ENCODE results near the gene RIT2. TPM values are rescaled to one million over a fixed set of nuclear protein-coding genes. Genes with fewer than 3 reads are reported as not detected.

The RIT2 gene
- total RNA-seq, 2 experiments from 2014 or later = not detected

DNA sequence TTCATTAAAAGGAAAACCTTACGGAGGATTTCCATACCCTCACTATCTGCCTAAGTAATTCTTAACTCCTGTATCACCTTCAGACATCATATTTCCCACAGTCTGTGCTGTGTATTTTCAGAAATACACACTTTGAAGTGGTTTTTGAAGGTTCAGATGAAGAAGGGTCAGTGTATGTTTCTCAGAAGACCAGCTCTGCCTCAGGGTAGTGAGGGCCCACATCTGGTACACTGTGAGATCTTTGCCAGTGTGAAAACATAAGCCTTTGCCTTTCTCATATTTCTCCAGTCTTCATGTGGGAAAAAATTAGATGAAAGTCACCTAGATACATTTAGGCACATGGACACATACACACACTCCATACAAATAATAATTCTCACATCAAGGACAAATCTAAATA lies 408.4 kb downstream of the RIT2 start:
- Mint-ChIP-seq H3K27me3 (no peaks in the 10 kb centered on the region), H3K4me3 (no peak overlapping the region), H3K36me3 (ENCODE audit: low read depth) (no peaks in the 10 kb centered on the region), H3K9me3 (peaks cover 6% of the 10 kb centered on the region), H3K4me1 (ENCODE audit: low read depth) (no peaks in the 10 kb centered on the region), H3K27ac (no peak overlapping the region)
- DNase-seq (no peak), ATAC-seq (no peak)
- intact Hi-C loops (cut with micrococcal nuclease) = no loop called here
- TF ChIP-seq, protein P1, sequence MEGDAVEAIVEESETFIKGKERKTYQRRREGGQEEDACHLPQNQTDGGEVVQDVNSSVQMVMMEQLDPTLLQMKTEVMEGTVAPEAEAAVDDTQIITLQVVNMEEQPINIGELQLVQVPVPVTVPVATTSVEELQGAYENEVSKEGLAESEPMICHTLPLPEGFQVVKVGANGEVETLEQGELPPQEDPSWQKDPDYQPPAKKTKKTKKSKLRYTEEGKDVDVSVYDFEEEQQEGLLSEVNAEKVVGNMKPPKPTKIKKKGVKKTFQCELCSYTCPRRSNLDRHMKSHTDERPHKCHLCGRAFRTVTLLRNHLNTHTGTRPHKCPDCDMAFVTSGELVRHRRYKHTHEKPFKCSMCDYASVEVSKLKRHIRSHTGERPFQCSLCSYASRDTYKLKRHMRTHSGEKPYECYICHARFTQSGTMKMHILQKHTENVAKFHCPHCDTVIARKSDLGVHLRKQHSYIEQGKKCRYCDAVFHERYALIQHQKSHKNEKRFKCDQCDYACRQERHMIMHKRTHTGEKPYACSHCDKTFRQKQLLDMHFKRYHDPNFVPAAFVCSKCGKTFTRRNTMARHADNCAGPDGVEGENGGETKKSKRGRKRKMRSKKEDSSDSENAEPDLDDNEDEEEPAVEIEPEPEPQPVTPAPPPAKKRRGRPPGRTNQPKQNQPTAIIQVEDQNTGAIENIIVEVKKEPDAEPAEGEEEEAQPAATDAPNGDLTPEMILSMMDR (IDR thresholded peaks at IDR 0.05) = no peak
- ChIA-PET CTCF (no interaction called here), POLR2A (no interaction called here)

DNA sequence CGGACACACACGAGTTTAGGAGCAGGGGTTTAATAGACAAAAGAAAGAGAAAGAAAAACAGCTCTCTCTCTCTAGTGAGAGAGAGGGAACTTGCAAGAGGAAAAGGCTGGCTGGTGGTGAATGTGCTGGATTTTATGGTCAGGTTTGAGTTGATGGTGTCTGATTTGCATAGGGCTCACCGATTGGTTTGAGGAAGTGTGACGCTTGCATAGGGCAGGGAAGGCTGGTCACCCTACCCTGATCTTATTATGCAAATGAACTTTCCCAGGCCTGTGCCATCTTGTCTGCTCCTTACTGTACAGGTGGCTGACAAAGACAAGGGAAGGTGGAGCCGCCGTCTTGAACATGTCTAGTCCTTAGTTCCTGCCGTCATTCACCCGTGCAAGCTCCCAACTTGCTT lies 408.9 kb downstream of the RIT2 start:
- TF ChIP-seq, protein P1 (IDR thresholded peaks at IDR 0.05) = no peak
- Mint-ChIP-seq H3K9me3 (peaks cover 6% of the 10 kb centered on the region), H3K4me1 (ENCODE audit: low read depth) (no peaks in the 10 kb centered on the region), H3K4me3 (no peak overlapping the region), H3K36me3 (ENCODE audit: low read depth) (no peaks in the 10 kb centered on the region), H3K27ac (no peak overlapping the region), H3K27me3 (no peaks in the 10 kb centered on the region)
- POLR2A ChIA-PET = no interaction called here
- CTCF ChIA-PET = no interaction called here
- DNase-seq (no peak), ATAC-seq (no peak)
- intact Hi-C loops (cut with micrococcal nuclease) = no loop called here

DNA sequence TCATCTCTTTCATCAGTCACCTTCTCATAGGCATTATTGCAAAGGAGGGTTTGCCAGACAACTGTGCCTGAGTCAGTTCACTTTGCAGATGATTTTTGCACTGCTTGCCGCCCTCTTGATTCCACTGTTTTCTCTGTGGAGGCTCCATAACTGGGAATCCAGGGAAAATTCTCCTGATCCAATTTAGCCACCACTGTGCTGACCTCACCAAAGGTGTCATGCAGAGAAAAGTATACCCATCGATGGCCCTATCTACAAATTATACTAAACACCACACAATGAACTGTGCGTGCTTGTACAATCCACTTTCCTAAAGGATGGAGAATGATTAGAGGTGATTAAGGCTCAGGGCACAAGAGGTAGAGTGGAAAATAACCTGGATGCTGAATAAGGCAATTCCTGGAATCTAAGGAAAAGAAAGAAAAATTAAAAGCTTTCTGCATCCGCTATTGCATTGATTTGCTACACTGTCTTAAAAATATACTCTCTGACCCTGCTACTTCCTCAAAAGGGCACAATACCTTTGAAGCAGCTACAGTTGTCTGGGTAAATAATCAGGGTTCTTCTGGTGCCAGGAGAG lies 409.4 kb downstream of the RIT2 start:
- ATAC-seq = no peak
- CTCF ChIA-PET = no interaction called here
- no peak overlapping the region for H3K27ac Mint-ChIP-seq
- H3K4me1 Mint-ChIP-seq (ENCODE audit: low read depth) = no peaks in the 10 kb centered on the region
- POLR2A ChIA-PET = no interaction called here
- DNase-seq = no peak
- intact Hi-C loops (cut with micrococcal nuclease) = no loop called here
- H3K36me3 Mint-ChIP-seq (ENCODE audit: low read depth) = no peaks in the 10 kb centered on the region
- H3K9me3 Mint-ChIP-seq = peaks cover 5% of the 10 kb centered on the region
- H3K4me3 Mint-ChIP-seq = no peak overlapping the region
- TF ChIP-seq, protein P1 (IDR thresholded peaks at IDR 0.05) = no peak
- no peaks in the 10 kb centered on the region for H3K27me3 Mint-ChIP-seq

Other genes with a start within 250 kb of the RIT2 start
- not detected for gene SYT4, start 161.8 kb upstream of the RIT2 start, total RNA-seq